Subcutaneous adipose tissue (tissue), 4 donors: Measurements from ENCODE around the gene KCND2. TPM values are rescaled to one million over a fixed set of nuclear protein-coding genes. Genes with fewer than 3 reads are reported as not detected.

ENCODE experiments used
- total RNA-seq, 4 donors: library from RNA; depleted of rRNA; stranded (reverse); fragments of >200 nt; gene quantifications; one replicate each; pipeline ENCODE4 v1.1.0, GENCODE V29; 2016
- TF ChIP-seq, protein P1 (sequence below): fragments of 450-650 bp; IDR thresholded peaks from one replicate; pipeline ENCODE4 v1.5.1; 2016; ENCODE audit warnings: low read depth, mild to moderate bottlenecking, control low read depth, antibody characterized with exemption, moderate library complexity

Gene KCND2
- total RNA-seq, 4 donors from 2014 or later: 1.5 to 8.0 (median 1.8) TPM

DNA sequence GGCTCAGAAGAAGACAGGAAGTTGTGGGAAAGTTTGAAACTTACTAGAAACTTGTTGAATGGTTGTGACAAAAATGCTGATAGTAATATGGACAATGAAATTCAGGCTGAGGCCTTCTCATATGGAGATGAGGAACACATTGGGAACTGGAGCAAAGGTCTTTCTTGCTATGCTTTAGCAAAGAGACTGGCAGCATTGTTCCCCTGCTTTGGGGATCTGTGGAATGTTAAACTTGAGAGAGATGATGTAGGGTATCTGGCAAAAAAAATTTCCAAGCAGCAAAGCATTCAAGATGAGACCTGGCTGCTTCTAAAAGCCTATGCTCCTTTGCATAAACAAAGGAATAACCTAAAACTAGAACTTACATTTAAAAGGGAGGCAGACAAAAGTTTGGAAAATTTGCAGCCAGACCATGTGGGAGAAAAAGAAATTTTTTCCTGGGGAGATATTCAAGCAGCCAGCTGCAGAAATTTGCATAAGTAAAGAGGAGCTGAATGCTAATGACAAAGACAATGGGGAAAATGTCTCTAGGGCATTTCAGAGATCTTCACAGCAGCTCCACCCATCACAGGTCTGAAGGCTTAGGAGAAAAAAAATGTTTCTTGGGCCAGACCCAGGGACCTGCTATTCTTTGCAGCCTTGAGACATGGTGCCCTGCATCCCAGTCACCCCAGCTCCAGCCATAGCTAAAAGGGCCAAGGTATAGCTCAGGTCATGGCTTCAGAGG is 16.5 kb upstream of the KCND2 start:
- TF ChIP-seq, protein P1, sequence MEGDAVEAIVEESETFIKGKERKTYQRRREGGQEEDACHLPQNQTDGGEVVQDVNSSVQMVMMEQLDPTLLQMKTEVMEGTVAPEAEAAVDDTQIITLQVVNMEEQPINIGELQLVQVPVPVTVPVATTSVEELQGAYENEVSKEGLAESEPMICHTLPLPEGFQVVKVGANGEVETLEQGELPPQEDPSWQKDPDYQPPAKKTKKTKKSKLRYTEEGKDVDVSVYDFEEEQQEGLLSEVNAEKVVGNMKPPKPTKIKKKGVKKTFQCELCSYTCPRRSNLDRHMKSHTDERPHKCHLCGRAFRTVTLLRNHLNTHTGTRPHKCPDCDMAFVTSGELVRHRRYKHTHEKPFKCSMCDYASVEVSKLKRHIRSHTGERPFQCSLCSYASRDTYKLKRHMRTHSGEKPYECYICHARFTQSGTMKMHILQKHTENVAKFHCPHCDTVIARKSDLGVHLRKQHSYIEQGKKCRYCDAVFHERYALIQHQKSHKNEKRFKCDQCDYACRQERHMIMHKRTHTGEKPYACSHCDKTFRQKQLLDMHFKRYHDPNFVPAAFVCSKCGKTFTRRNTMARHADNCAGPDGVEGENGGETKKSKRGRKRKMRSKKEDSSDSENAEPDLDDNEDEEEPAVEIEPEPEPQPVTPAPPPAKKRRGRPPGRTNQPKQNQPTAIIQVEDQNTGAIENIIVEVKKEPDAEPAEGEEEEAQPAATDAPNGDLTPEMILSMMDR: no peak

GRCh38 chr7:120259386-120259785 is 13.6 kb upstream of the KCND2 start:
- TF ChIP-seq, protein P1: no peak

GRCh38 chr7:120260111-120260510 is 12.9 kb upstream of the KCND2 start:
- TF ChIP-seq, protein P1: no peak

GRCh38 chr7:120272261-120272660 is 714 bp upstream of the KCND2 start:
- TF ChIP-seq, protein P1: no peak

- TF ChIP-seq, protein P1: no peak
Observed at GRCh38 chr7:120273476-120273975, 551 bp downstream of the KCND2 start.

- TF ChIP-seq, protein P1: no peak
Observed at GRCh38 chr7:120274482-120274881, 1.5 kb downstream of the KCND2 start.

DNA sequence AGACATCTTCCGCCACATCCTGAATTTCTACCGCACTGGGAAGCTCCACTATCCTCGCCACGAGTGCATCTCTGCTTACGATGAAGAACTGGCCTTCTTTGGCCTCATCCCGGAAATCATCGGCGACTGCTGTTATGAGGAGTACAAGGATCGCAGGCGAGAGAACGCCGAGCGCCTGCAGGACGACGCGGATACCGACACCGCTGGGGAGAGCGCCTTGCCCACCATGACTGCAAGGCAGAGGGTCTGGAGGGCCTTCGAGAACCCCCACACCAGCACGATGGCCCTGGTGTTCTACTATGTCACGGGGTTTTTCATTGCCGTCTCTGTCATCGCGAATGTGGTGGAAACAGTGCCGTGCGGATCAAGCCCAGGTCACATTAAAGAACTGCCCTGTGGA is 1.9 kb downstream of the KCND2 start:
- TF ChIP-seq, protein P1: no peak
